ENCODE results near the gene SAP30L.

SAP30L gene

DNA sequence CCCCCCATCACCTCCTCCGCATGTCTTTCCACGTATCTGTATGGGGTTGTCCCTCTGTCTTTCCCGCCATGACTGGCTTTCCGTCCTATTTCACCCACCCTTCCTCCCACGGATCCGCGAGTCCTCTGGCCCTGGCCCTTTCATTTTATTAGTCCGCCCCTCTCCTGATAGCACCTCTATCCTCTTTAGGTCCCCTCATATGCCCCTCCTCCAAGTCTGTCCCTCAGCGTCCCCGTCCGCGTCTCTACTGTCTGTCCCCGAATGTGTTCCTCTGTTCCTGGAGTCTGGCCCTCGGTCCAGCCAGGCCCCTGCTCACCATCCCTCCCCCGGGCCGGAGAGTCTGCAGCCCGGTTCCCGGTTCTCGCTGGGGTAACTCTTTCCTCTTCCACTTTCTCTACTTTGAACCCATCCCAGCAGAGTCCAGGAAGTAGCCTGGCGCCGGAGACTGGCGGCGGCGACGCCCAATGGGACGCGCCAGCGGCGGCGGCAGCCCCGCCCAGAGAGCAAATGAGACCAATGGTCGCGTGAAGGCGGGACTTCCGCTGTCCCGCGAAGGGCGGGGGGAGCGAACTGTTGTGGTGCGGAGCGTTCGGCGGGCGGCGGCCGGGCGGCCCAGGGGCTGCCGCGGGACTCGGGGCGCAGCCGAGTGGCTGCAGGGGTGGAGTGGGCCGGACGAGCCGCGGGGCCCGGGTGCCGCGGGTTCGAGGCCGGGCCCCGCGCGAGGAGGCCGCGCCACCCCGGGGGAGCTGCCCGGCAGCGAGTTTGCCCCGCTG, at the start of gene SAP30L:
TSS of gene SAP30L (plus strand) at position 576 of the 773 bp plus-strand sequence. CDS start 608 bp downstream, outside the sequence.
- DNase-seq, result peak; percentile 91
- in situ Hi-C loops (cut with HindIII; ENCODE audit: low pct_ligation_motif_present, low pct_unique_long_range_greater_than_20kb, low sequenced_read_pairs), result no loop called here

- DNase-seq, result no peak
- in situ Hi-C loops (cut with HindIII; ENCODE audit: low pct_ligation_motif_present, low pct_unique_long_range_greater_than_20kb, low sequenced_read_pairs), result no loop called here
Observed at GRCh38 chr5:154396128-154396527, 49.7 kb upstream of the SAP30L start.

GRCh38 chr5:154397652-154398406, 48.0 kb upstream of the SAP30L start:
- DNase-seq, result no peak
- in situ Hi-C loops (cut with HindIII; ENCODE audit: low pct_ligation_motif_present, low pct_unique_long_range_greater_than_20kb, low sequenced_read_pairs), result no loop called here

- DNase-seq, result no peak
- in situ Hi-C loops (cut with HindIII; ENCODE audit: low pct_ligation_motif_present, low pct_unique_long_range_greater_than_20kb, low sequenced_read_pairs), result no loop called here
Observed at GRCh38 chr5:154400678-154401077, 45.1 kb upstream of the SAP30L start.

DNA sequence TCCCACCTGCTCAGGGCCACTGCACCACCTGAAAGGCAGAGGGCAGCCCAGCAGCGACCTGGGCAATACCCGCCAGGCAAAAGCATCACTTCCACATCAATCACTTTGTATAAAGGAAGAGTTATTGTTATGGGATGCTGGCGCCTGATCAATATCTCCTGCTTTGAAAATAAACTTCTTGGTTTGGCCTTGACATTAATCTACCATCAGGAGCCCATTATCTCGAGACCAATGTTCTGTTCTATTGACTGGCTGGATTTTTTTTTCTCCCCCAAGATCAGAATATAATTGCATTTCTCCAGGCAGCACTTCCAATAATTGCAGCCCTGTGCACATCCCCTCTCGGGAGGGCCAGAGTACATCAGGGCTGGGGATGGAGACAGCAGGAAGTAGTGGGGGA, 44.4 kb upstream of the SAP30L start:
- in situ Hi-C loops (cut with HindIII; ENCODE audit: low pct_ligation_motif_present, low pct_unique_long_range_greater_than_20kb, low sequenced_read_pairs), result no loop called here

DNA sequence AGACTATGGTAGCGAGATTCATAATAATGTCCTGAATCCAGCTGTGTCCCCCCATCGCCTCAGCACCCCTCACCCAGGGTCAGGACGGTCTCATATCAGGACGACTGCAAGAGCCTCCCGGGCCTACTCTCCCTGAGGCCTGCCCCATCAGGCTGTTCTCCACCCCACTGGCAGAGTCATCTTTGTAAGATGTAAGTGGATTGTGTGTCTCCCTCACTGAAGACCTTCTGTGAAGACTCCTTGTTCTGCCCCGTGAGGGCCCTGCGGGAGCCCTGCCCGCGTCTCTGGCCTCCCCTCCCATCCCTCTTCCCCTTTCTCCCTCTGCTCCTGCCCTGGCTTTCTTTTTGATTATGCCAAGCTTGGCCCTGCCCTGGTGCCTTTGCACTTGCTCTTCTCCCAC, 43.9 kb upstream of the SAP30L start:
- no peak for DNase-seq
- in situ Hi-C loops (cut with HindIII; ENCODE audit: low pct_ligation_motif_present, low pct_unique_long_range_greater_than_20kb, low sequenced_read_pairs), result no loop called here

More for the DNA sequence above, 44.4 kb upstream of the SAP30L start:
- no peak for DNase-seq

DNA sequence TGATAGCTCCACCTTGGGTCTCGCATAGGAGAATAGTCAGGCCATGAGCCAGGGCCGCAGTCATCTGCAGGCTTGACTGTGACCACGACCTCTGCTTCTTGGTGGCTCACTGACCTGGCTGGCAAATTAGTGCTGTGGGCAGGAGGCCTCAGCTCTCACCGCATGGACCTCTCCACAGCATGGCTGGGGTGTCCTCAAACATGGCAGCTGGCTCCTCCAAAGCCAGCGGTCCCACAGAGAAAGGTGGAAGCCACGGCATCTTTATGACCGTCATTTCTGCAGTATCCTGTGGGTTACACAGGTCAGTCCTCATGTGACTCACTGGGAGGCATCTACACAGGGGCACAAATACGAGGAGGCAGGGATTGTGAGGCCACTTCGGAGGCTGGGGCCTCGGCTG, 43.2 kb upstream of the SAP30L start:
- in situ Hi-C loops (cut with HindIII; ENCODE audit: low pct_ligation_motif_present, low pct_unique_long_range_greater_than_20kb, low sequenced_read_pairs), result no loop called here
- no peak for DNase-seq

DNA sequence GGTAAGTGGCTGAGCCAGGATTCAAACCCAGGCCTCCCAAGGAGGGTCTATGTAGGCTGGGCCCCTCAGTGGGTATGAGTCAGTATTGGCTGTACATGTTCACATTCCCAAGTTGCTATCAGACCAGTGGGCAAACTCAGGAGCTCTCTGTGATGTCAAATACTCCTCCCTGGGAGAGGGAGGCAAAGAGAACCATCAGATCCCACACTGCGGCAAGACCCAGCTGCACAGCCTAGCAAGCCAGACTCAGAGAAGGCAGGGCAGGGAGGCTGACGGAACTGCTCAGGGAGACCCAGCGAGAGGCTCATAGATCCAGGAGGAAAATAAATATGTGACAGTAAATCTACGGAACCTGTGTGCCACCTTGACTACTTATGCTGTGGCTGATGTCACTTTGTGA, 42.6 kb upstream of the SAP30L start:
- no peak for DNase-seq
- in situ Hi-C loops (cut with HindIII; ENCODE audit: low pct_ligation_motif_present, low pct_unique_long_range_greater_than_20kb, low sequenced_read_pairs), result no loop called here

GRCh38 chr5:154403776-154404387, 41.9 kb upstream of the SAP30L start:
- in situ Hi-C loops (cut with HindIII; ENCODE audit: low pct_ligation_motif_present, low pct_unique_long_range_greater_than_20kb, low sequenced_read_pairs), result no loop called here
- no peak for DNase-seq

- in situ Hi-C loops (cut with HindIII; ENCODE audit: low pct_ligation_motif_present, low pct_unique_long_range_greater_than_20kb, low sequenced_read_pairs), result no loop called here
- peak; percentile 75 for DNase-seq
Observed at GRCh38 chr5:154405078-154405792, 40.6 kb upstream of the SAP30L start.

GRCh38 chr5:154406231-154406630, 39.6 kb upstream of the SAP30L start:
- no peak for DNase-seq
- in situ Hi-C loops (cut with HindIII; ENCODE audit: low pct_ligation_motif_present, low pct_unique_long_range_greater_than_20kb, low sequenced_read_pairs), result no loop called here

DNA sequence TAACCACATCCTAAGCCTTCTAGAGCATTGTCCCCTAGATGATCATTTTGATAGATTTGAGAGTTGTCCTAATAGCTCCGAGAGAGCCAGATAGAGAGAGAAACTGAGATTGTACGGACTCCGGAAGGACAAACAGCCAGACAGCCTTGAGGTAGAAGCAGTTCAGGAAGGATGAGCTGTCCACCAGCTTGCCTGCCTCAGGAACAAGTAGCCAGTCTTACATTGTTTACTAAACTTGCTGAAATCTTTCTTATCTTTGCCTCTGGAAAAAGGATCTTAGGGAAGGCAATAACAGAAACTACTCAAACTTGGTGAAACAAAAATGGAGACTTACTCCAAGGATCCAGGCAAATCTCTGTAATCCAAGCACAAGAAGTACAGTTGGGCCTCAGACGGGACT, 39.0 kb upstream of the SAP30L start:
- DNase-seq, result no peak
- in situ Hi-C loops (cut with HindIII; ENCODE audit: low pct_ligation_motif_present, low pct_unique_long_range_greater_than_20kb, low sequenced_read_pairs), result no loop called here

- DNase-seq, result no peak
- in situ Hi-C loops (cut with HindIII; ENCODE audit: low pct_ligation_motif_present, low pct_unique_long_range_greater_than_20kb, low sequenced_read_pairs), result no loop called here
Observed at GRCh38 chr5:154408811-154409210, 37.0 kb upstream of the SAP30L start.

DNA sequence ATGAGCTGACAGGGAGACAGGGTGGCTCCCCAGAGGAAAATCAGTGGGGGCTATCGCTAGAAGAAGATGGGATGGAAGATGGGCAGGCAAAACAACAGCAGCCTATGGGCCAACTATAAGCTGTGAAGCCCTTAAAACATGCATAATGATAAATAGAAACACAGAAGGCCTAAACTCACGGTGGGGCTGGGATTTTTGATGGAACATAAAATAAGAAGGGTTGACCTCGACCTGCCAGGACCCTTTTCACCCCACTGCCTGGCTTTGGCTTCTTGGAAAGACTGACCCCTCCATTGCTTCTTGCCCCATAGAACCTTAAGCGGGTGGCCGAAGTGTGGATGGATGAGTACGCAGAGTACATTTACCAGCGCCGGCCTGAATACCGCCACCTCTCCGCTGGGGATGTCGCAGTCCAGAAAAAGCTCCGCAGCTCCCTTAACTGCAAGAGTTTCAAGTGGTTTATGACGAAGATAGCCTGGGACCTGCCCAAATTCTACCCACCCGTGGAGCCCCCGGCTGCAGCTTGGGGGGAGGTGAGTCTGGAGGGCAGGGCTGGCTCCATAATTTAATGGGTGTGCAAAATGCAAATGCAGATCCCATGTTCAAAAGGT, 36.5 kb upstream of the SAP30L start:
- no peak for DNase-seq
- in situ Hi-C loops (cut with HindIII; ENCODE audit: low pct_ligation_motif_present, low pct_unique_long_range_greater_than_20kb, low sequenced_read_pairs), result no loop called here

- no peak for DNase-seq
- in situ Hi-C loops (cut with HindIII; ENCODE audit: low pct_ligation_motif_present, low pct_unique_long_range_greater_than_20kb, low sequenced_read_pairs), result no loop called here
Observed at GRCh38 chr5:154410008-154410407, 35.8 kb upstream of the SAP30L start.

DNA sequence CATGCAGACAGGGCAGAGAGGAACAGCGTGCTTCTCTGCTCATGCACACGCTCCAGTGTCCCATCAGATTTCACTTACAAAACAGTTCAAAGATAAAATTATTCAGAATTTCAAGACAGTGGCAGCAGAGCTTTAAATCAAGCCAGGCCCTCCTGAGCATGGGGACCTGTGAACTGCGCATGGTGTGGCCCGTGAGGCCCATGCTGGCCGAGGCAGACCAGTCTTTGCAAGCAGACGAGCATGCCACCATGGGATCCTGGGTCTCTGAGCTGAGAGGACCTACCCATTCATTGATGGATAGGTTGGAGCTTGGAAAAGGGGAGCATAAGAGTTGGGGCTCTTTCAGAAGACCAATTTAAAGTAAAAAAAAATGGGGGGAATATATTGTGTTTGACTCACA, 35.0 kb upstream of the SAP30L start:
- in situ Hi-C loops (cut with HindIII; ENCODE audit: low pct_ligation_motif_present, low pct_unique_long_range_greater_than_20kb, low sequenced_read_pairs), result no loop called here
- DNase-seq, result no peak

DNA sequence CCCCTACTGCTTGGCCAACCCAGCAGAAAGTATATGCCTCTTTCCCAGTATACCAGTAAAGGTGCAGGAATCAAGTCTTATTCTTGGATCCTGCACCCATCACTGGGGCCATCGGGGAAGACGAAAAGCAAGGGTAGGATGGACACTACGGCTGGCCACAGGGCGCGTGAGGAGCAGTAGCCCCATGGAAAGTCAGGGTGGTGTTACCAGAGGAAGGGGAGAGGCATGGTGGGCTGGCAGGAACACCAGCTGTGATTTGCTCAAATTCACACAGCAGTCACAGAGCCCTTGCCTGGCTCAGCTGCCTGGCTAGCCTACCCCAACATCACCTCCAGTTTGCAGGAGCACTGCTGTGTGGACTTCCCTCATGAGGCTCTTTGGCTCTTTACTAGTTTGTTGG, 34.5 kb upstream of the SAP30L start:
- in situ Hi-C loops (cut with HindIII; ENCODE audit: low pct_ligation_motif_present, low pct_unique_long_range_greater_than_20kb, low sequenced_read_pairs), result no loop called here
- no peak for DNase-seq

- no peak for DNase-seq
- in situ Hi-C loops (cut with HindIII; ENCODE audit: low pct_ligation_motif_present, low pct_unique_long_range_greater_than_20kb, low sequenced_read_pairs), result no loop called here
Observed at GRCh38 chr5:154412316-154412715, 33.5 kb upstream of the SAP30L start.

DNA sequence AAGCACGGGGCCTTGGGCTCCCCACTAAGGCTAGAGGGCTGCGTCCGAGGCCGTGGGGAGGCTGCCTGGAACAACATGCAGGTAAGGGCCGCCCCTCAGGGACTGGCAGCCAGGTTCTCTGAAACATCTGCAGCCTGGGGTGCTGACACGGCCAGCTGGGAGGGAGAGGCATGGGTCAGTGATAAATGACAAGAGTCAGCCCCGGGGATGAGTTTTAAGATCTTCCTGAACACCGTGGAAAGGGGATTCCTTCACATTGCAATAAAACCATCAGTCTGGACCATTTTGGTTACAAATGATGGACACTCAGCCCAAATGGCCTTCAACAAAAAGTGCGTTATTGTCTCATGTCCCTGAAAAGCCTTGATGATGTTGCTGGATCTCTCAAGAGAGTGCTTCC, 32.9 kb upstream of the SAP30L start:
- DNase-seq, result no peak
- in situ Hi-C loops (cut with HindIII; ENCODE audit: low pct_ligation_motif_present, low pct_unique_long_range_greater_than_20kb, low sequenced_read_pairs), result no loop called here
